ENCODE measurements around the gene NR5A2.

Gene NR5A2

GRCh38 chr1:200128944-200129879 is 101.7 kb downstream of the NR5A2 start:
- DNase-seq (ENCODE audit: low read depth, low spot score), result peak; percentile 57
- Histone ChIP-seq H3K27me3 (ENCODE audit: insufficient read depth, insufficient read length) (no peaks in the 10 kb centered on the region), H3K4me3 (ENCODE audit: insufficient read length, low read depth) (no peak overlapping the region), H3K9ac (ENCODE audit: insufficient read length, low read depth) (no peak overlapping the region), H3K36me3 (ENCODE audit: insufficient read depth, insufficient read length, low read length) (no peaks in the 10 kb centered on the region), H3K9me3 (ENCODE audit: insufficient read depth, low read length) (no peaks in the 10 kb centered on the region), H3K4me1 (ENCODE audit: insufficient read depth, insufficient read length) (no peaks in the 10 kb centered on the region)
- TF ChIP-seq SUZ12 (IDR thresholded peaks at IDR 0.05; ENCODE audit: extremely low read depth, insufficient read depth, insufficient read length) (no peak), YY1 (IDR thresholded peaks at IDR 0.05; ENCODE audit: insufficient read depth, insufficient read length) (no peak), ZNF274 (IDR thresholded peaks at IDR 0.05; ENCODE audit: low read depth, low read length) (no peak)

GRCh38 chr1:200130552-200130951 is 103.0 kb downstream of the NR5A2 start:
- DNase-seq (ENCODE audit: low read depth, low spot score), result no peak
- H3K27me3 ChIP-seq (ENCODE audit: insufficient read depth, insufficient read length), result no peaks in the 10 kb centered on the region
- TF ChIP-seq ZNF274 (IDR thresholded peaks at IDR 0.05; ENCODE audit: low read depth, low read length), result no peak
- TF ChIP-seq SUZ12 (IDR thresholded peaks at IDR 0.05; ENCODE audit: extremely low read depth, insufficient read depth, insufficient read length), result no peak
- TF ChIP-seq YY1 (IDR thresholded peaks at IDR 0.05; ENCODE audit: insufficient read depth, insufficient read length), result no peak

GRCh38 chr1:200131551-200132125 is 104.1 kb downstream of the NR5A2 start:
- TF ChIP-seq SUZ12 (IDR thresholded peaks at IDR 0.05; ENCODE audit: extremely low read depth, insufficient read depth, insufficient read length) (no peak), ZNF274 (IDR thresholded peaks at IDR 0.05; ENCODE audit: low read depth, low read length) (no peak), YY1 (IDR thresholded peaks at IDR 0.05; ENCODE audit: insufficient read depth, insufficient read length) (no peak)
- Histone ChIP-seq H3K9me3 (ENCODE audit: insufficient read depth, low read length) (no peaks in the 10 kb centered on the region), H3K36me3 (ENCODE audit: insufficient read depth, insufficient read length, low read length) (no peaks in the 10 kb centered on the region), H3K4me3 (ENCODE audit: insufficient read length, low read depth) (no peak overlapping the region), H3K27me3 (ENCODE audit: insufficient read depth, insufficient read length) (no peaks in the 10 kb centered on the region), H3K9ac (ENCODE audit: insufficient read length, low read depth) (no peak overlapping the region), H3K4me1 (ENCODE audit: insufficient read depth, insufficient read length) (no peaks in the 10 kb centered on the region)
- no peak for DNase-seq (ENCODE audit: low read depth, low spot score)

More at GRCh38 chr1:200130552-200130951, 103.0 kb downstream of the NR5A2 start:
- Histone ChIP-seq H3K9me3 (ENCODE audit: insufficient read depth, low read length) (no peaks in the 10 kb centered on the region), H3K9ac (ENCODE audit: insufficient read length, low read depth) (no peak overlapping the region), H3K4me3 (ENCODE audit: insufficient read length, low read depth) (no peak overlapping the region), H3K4me1 (ENCODE audit: insufficient read depth, insufficient read length) (no peaks in the 10 kb centered on the region), H3K36me3 (ENCODE audit: insufficient read depth, insufficient read length, low read length) (no peaks in the 10 kb centered on the region)

GRCh38 chr1:200133123-200133522 is 105.6 kb downstream of the NR5A2 start:
- Histone ChIP-seq H3K4me3 (ENCODE audit: insufficient read length, low read depth) (no peak overlapping the region), H3K27me3 (ENCODE audit: insufficient read depth, insufficient read length) (no peaks in the 10 kb centered on the region), H3K4me1 (ENCODE audit: insufficient read depth, insufficient read length) (no peaks in the 10 kb centered on the region), H3K9ac (ENCODE audit: insufficient read length, low read depth) (no peak overlapping the region), H3K9me3 (ENCODE audit: insufficient read depth, low read length) (no peaks in the 10 kb centered on the region), H3K36me3 (ENCODE audit: insufficient read depth, insufficient read length, low read length) (no peaks in the 10 kb centered on the region)
- TF ChIP-seq ZNF274 (IDR thresholded peaks at IDR 0.05; ENCODE audit: low read depth, low read length) (no peak), YY1 (IDR thresholded peaks at IDR 0.05; ENCODE audit: insufficient read depth, insufficient read length) (no peak), SUZ12 (IDR thresholded peaks at IDR 0.05; ENCODE audit: extremely low read depth, insufficient read depth, insufficient read length) (no peak)
- DNase-seq (ENCODE audit: low read depth, low spot score), result no peak

- DNase-seq (ENCODE audit: low read depth, low spot score), result no peak
Measured at GRCh38 chr1:200134116-200134515, 106.6 kb downstream of the NR5A2 start.

GRCh38 chr1:200136384-200136783 is 108.9 kb downstream of the NR5A2 start:
- Histone ChIP-seq H3K9ac (ENCODE audit: insufficient read length, low read depth) (no peak overlapping the region), H3K36me3 (ENCODE audit: insufficient read depth, insufficient read length, low read length) (no peaks in the 10 kb centered on the region), H3K9me3 (ENCODE audit: insufficient read depth, low read length) (no peaks in the 10 kb centered on the region), H3K4me1 (ENCODE audit: insufficient read depth, insufficient read length) (no peaks in the 10 kb centered on the region), H3K27me3 (ENCODE audit: insufficient read depth, insufficient read length) (no peaks in the 10 kb centered on the region), H3K4me3 (ENCODE audit: insufficient read length, low read depth) (no peak overlapping the region)
- TF ChIP-seq YY1 (IDR thresholded peaks at IDR 0.05; ENCODE audit: insufficient read depth, insufficient read length) (no peak), ZNF274 (IDR thresholded peaks at IDR 0.05; ENCODE audit: low read depth, low read length) (no peak), SUZ12 (IDR thresholded peaks at IDR 0.05; ENCODE audit: extremely low read depth, insufficient read depth, insufficient read length) (no peak)
- DNase-seq (ENCODE audit: low read depth, low spot score), result no peak

More at GRCh38 chr1:200134116-200134515, 106.6 kb downstream of the NR5A2 start:
- Histone ChIP-seq H3K4me3 (ENCODE audit: insufficient read length, low read depth) (no peak overlapping the region), H3K9ac (ENCODE audit: insufficient read length, low read depth) (no peak overlapping the region), H3K27me3 (ENCODE audit: insufficient read depth, insufficient read length) (no peaks in the 10 kb centered on the region), H3K36me3 (ENCODE audit: insufficient read depth, insufficient read length, low read length) (no peaks in the 10 kb centered on the region), H3K4me1 (ENCODE audit: insufficient read depth, insufficient read length) (no peaks in the 10 kb centered on the region), H3K9me3 (ENCODE audit: insufficient read depth, low read length) (no peaks in the 10 kb centered on the region)
- TF ChIP-seq SUZ12 (IDR thresholded peaks at IDR 0.05; ENCODE audit: extremely low read depth, insufficient read depth, insufficient read length), result no peak
- no peak for TF ChIP-seq YY1 (IDR thresholded peaks at IDR 0.05; ENCODE audit: insufficient read depth, insufficient read length)
- TF ChIP-seq ZNF274 (IDR thresholded peaks at IDR 0.05; ENCODE audit: low read depth, low read length), result no peak

GRCh38 chr1:200139661-200140250 is 112.2 kb downstream of the NR5A2 start:
- no peak overlapping the region for H3K4me3 ChIP-seq (ENCODE audit: insufficient read length, low read depth)
- no peak overlapping the region for H3K9ac ChIP-seq (ENCODE audit: insufficient read length, low read depth)
- DNase-seq (ENCODE audit: low read depth, low spot score), result peak; percentile 55
- TF ChIP-seq ZNF274 (IDR thresholded peaks at IDR 0.05; ENCODE audit: low read depth, low read length) (no peak), YY1 (IDR thresholded peaks at IDR 0.05; ENCODE audit: insufficient read depth, insufficient read length) (no peak), SUZ12 (IDR thresholded peaks at IDR 0.05; ENCODE audit: extremely low read depth, insufficient read depth, insufficient read length) (no peak)
- H3K4me1 ChIP-seq (ENCODE audit: insufficient read depth, insufficient read length), result no peaks in the 10 kb centered on the region
- no peaks in the 10 kb centered on the region for H3K9me3 ChIP-seq (ENCODE audit: insufficient read depth, low read length)
- H3K27me3 ChIP-seq (ENCODE audit: insufficient read depth, insufficient read length), result no peaks in the 10 kb centered on the region
- H3K36me3 ChIP-seq (ENCODE audit: insufficient read depth, insufficient read length, low read length), result no peaks in the 10 kb centered on the region
